HG03095 (cell line): ENCODE results near the gene LSR.

Source experiments
- ATAC-seq: cut with Tn5 transposase; IDR thresholded peaks from one replicate; pipeline ENCODE4 v1.9.1; 2021; ENCODE audit warnings: moderate library complexity; ENCODE audit not compliant: unreplicated experiment

LSR gene

GRCh38 chr19:35248310-35249145 is at the start of gene LSR:
TSS of gene LSR (plus strand) at chr19:35249002. CDS start at chr19:35249023, 21 bp downstream.
- ATAC-seq = peak; percentile 77

GRCh38 chr19:35199481-35199880 is 49.3 kb upstream of the LSR start:
- no peak for ATAC-seq

GRCh38 chr19:35202722-35203688 is 45.8 kb upstream of the LSR start:
- ATAC-seq = no peak

GRCh38 chr19:35204799-35205732 is 43.7 kb upstream of the LSR start:
- ATAC-seq = peak; percentile 72

GRCh38 chr19:35205733-35206323 is 43.0 kb upstream of the LSR start:
- peak; percentile 22 for ATAC-seq

GRCh38 chr19:35206379-35206778 is 42.4 kb upstream of the LSR start:
- ATAC-seq = no peak

GRCh38 chr19:35206855-35207254 is 41.9 kb upstream of the LSR start:
- ATAC-seq = no peak

- ATAC-seq = no peak
These were observed 41.4 kb upstream of the LSR start for GRCh38 chr19:35207391-35207871.

GRCh38 chr19:35208121-35208520 is 40.7 kb upstream of the LSR start:
- ATAC-seq = no peak

GRCh38 chr19:35209646-35210045 is 39.2 kb upstream of the LSR start:
- ATAC-seq = no peak

- ATAC-seq = no peak
These were observed 37.1 kb upstream of the LSR start for GRCh38 chr19:35211545-35212230.

- no peak for ATAC-seq
These were observed 36.6 kb upstream of the LSR start for GRCh38 chr19:35212241-35212640.

GRCh38 chr19:35213663-35214632 is 34.9 kb upstream of the LSR start:
- no peak for ATAC-seq

GRCh38 chr19:35214766-35215422 is 33.9 kb upstream of the LSR start:
- ATAC-seq = no peak

GRCh38 chr19:35216016-35216832 is 32.6 kb upstream of the LSR start:
- ATAC-seq = no peak

GRCh38 chr19:35216833-35217648 is 31.8 kb upstream of the LSR start:
- ATAC-seq = no peak
